BLaER1 treated with 17β-estradiol and CSF1 and Interleukin-3, amounts not matched to agents 10 nM and 100 nM (cell line): Measurements from ENCODE around the gene ALDH1A1.

ENCODE experiments used
- H3K27ac ChIP-seq, 11 experiments: shearing (Covaris generic); formaldehyde crosslinking; 2 replicates each; pipeline ENCODE4 v1.8.1; 2022
- H3K27me3 ChIP-seq, 11 experiments: shearing (Covaris generic); formaldehyde crosslinking; 2 replicates each; pipeline ENCODE4 v1.8.1; 2022
- H3K36me3 ChIP-seq, 11 experiments: shearing (Covaris generic); formaldehyde crosslinking; 2 replicates each; pipeline ENCODE4 v1.8.1; 2022
- H3K4me1 ChIP-seq, 10 experiments: shearing (Covaris generic); formaldehyde crosslinking; 2 replicates each; pipeline ENCODE4 v1.8.1; 2022
- H3K4me2 ChIP-seq, 11 experiments: shearing (Covaris generic); formaldehyde crosslinking; 2 replicates each; pipeline ENCODE4 v1.8.1; 2022
- H3K4me3 ChIP-seq, 10 experiments: shearing (Covaris generic); formaldehyde crosslinking; 2 replicates each; pipeline ENCODE4 v1.8.1; 2022
- H3K9ac ChIP-seq, 11 experiments: shearing (Covaris generic); formaldehyde crosslinking; 2 replicates each; pipeline ENCODE4 v1.8.1; 2022
- H3K9me3 ChIP-seq, 11 experiments: shearing (Covaris generic); formaldehyde crosslinking; replicated peaks in 1 of 11; 2 replicates each; pipeline ENCODE4 v1.8.1; 2022
- H4K20me1 ChIP-seq, 11 experiments: shearing (Covaris generic); formaldehyde crosslinking; 2 replicates each; pipeline ENCODE4 v1.8.1; 2022
- Cebpa-rat ChIP-seq, 11 experiments: shearing (Covaris generic); IDR thresholded peaks; 2 replicates each; pipeline ENCODE4 v1.8.1; 2022

The ALDH1A1 gene

GRCh38 chr9:72894342-72894741 lies 58.5 kb downstream of the ALDH1A1 start:
- H3K36me3 ChIP-seq: no peaks in the 10 kb centered on the region
- H3K27ac ChIP-seq: no peak overlapping the region
- H3K9ac ChIP-seq: no peak overlapping the region
- no peaks in the 10 kb centered on the region for H3K4me1 ChIP-seq
- H3K4me2 ChIP-seq: no peak overlapping the region
- no peak for TF ChIP-seq Cebpa-rat (IDR thresholded peaks at IDR 0.05)
- H3K9me3 ChIP-seq: no peaks in the 10 kb centered on the region
- H3K27me3 ChIP-seq: no peaks in the 10 kb centered on the region
- no peaks in the 10 kb centered on the region for H4K20me1 ChIP-seq
- H3K4me3 ChIP-seq: no peak overlapping the region

DNA sequence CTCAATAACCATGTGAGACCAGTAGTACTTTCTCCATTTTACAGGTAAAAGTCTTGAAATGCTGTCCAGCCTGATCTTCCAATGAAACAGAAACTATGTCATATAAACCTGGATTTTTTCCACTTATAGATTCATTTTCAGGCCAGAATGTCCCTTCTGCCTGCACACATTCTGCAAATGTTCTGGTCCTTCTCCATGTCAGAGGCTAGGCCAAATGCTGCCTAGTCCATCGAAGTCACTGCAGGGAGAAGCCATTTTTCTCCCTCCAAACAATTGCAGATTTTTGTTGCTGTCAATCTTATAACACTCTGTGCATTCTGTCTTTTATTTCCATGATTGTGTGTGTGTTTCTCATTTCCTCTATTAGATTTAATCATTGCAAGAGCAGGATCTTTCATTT lies 59.4 kb downstream of the ALDH1A1 start:
- no peak overlapping the region for H3K4me2 ChIP-seq
- H3K36me3 ChIP-seq: no peaks in the 10 kb centered on the region
- no peaks in the 10 kb centered on the region for H4K20me1 ChIP-seq
- no peaks in the 10 kb centered on the region for H3K4me1 ChIP-seq
- no peaks in the 10 kb centered on the region for H3K27me3 ChIP-seq
- no peaks in the 10 kb centered on the region for H3K9me3 ChIP-seq
- no peak overlapping the region for H3K9ac ChIP-seq
- H3K4me3 ChIP-seq: no peak overlapping the region
- H3K27ac ChIP-seq: no peak overlapping the region
- TF ChIP-seq Cebpa-rat (IDR thresholded peaks at IDR 0.05): no peak

GRCh38 chr9:72891043-72891442 lies 61.8 kb downstream of the ALDH1A1 start:
- Histone ChIP-seq H3K27ac (no peak overlapping the region), H3K27me3 (no peaks in the 10 kb centered on the region), H3K9ac (no peak overlapping the region), H3K4me1 (no peaks in the 10 kb centered on the region), H3K4me3 (no peak overlapping the region), H3K9me3 (peaks cover 0 to 20% (median 9%) of the 10 kb centered on the region in 11 experiments; a peak in 9 of 22 replicates), H3K36me3 (no peaks in the 10 kb centered on the region), H3K4me2 (no peak overlapping the region), H4K20me1 (no peaks in the 10 kb centered on the region)
- TF ChIP-seq Cebpa-rat (IDR thresholded peaks at IDR 0.05): no peak

- TF ChIP-seq Cebpa-rat (IDR thresholded peaks at IDR 0.05): no peak
- Histone ChIP-seq H3K9ac (no peak overlapping the region), H3K9me3 (peaks cover 0 to 20% (median 9%) of the 10 kb centered on the region in 11 experiments; a peak in 9 of 22 replicates), H3K4me3 (no peak overlapping the region), H4K20me1 (no peaks in the 10 kb centered on the region), H3K4me1 (no peaks in the 10 kb centered on the region), H3K27ac (no peak overlapping the region), H3K36me3 (no peaks in the 10 kb centered on the region), H3K27me3 (no peaks in the 10 kb centered on the region), H3K4me2 (no peak overlapping the region)
Observed at GRCh38 chr9:72888943-72889342, 63.9 kb downstream of the ALDH1A1 start.

DNA sequence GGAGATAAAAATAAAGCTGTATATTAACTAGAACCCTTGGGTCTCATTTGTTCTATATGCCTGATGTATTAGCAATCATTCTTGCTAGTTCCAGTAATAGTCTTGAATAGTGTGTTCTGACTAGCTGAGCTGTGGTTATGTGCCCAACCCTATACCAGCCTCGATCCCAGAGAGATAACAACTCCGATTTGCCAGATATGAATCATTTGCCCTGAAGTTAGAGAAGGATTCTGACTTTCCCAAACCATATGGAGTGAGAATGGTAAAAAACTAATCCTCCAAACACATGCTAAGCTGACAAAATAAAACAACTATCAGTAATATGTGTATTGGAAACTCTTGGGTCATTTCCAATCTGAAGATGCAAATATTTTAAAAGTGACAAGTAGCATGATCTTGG lies 64.8 kb downstream of the ALDH1A1 start:
- Histone ChIP-seq H3K4me3 (no peak overlapping the region), H3K36me3 (no peaks in the 10 kb centered on the region), H3K9ac (no peak overlapping the region), H3K9me3 (peaks cover 0 to 20% (median 9%) of the 10 kb centered on the region in 11 experiments; a peak in 9 of 22 replicates), H3K27me3 (no peaks in the 10 kb centered on the region), H3K4me1 (no peaks in the 10 kb centered on the region), H4K20me1 (no peaks in the 10 kb centered on the region), H3K27ac (no peak overlapping the region), H3K4me2 (no peak overlapping the region)
- TF ChIP-seq Cebpa-rat (IDR thresholded peaks at IDR 0.05): no peak

DNA sequence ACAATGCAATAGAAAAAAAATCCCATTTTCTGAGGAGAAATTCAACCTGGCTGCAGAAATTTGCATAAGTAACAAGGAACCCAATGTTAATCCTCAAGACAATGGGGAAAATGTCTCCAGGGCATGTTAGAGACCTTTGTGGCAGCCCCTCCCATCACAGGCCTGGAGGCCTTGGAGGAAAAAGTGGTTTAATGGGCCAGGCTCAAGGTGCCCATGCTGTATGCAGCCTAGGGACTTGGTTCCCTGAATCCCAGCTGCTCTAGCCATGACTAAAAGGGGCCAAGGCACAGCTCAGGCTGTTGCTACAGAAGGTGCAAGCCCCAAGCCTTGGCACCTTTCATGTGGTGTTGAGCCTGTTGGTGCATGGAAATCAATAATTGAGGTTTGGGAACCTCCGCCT lies 66.5 kb downstream of the ALDH1A1 start:
- no peak overlapping the region for H3K9ac ChIP-seq
- peaks cover 0 to 20% (median 9%) of the 10 kb centered on the region in 11 experiments; a peak in 9 of 22 replicates for H3K9me3 ChIP-seq
- no peak for TF ChIP-seq Cebpa-rat (IDR thresholded peaks at IDR 0.05)
- H3K27me3 ChIP-seq: no peaks in the 10 kb centered on the region
- no peaks in the 10 kb centered on the region for H3K36me3 ChIP-seq
- no peak overlapping the region for H3K4me2 ChIP-seq
- H4K20me1 ChIP-seq: no peaks in the 10 kb centered on the region
- H3K4me3 ChIP-seq: no peak overlapping the region
- no peak overlapping the region for H3K27ac ChIP-seq
- H3K4me1 ChIP-seq: no peaks in the 10 kb centered on the region

- Histone ChIP-seq H3K4me2 (no peak overlapping the region), H3K9me3 (peaks cover 0 to 20% (median 9%) of the 10 kb centered on the region in 11 experiments; a peak in 9 of 22 replicates), H4K20me1 (no peaks in the 10 kb centered on the region), H3K4me1 (no peaks in the 10 kb centered on the region), H3K36me3 (no peaks in the 10 kb centered on the region), H3K9ac (no peak overlapping the region), H3K27me3 (no peaks in the 10 kb centered on the region), H3K4me3 (no peak overlapping the region), H3K27ac (no peak overlapping the region)
- no peak for TF ChIP-seq Cebpa-rat (IDR thresholded peaks at IDR 0.05)
Observed at GRCh38 chr9:72884508-72884907, 68.3 kb downstream of the ALDH1A1 start.

DNA sequence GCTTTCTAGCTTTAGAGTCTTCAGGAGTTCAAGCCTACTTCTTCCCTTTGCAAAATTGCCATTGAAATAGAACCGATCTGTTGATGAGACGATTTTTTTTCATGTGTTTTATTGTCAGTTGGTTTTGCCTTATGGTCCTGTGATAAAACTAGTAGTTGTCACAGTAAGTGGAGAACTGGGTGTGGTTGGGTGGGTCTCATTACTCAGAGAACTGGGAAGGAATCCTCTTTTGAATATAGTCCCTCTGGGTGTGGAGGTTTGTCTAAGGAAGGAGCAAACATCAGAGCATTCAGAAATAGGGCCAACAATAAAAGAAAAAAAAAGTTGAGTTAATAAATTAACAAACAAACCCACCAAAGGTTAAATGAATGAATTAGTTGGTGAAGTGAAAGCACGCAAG lies 69.0 kb downstream of the ALDH1A1 start:
- H3K4me3 ChIP-seq: no peak overlapping the region
- no peaks in the 10 kb centered on the region for H4K20me1 ChIP-seq
- H3K27me3 ChIP-seq: no peaks in the 10 kb centered on the region
- TF ChIP-seq Cebpa-rat (IDR thresholded peaks at IDR 0.05): no peak
- H3K27ac ChIP-seq: no peak overlapping the region
- H3K9ac ChIP-seq: no peak overlapping the region
- H3K4me2 ChIP-seq: no peak overlapping the region
- H3K9me3 ChIP-seq: peaks cover 0 to 20% (median 9%) of the 10 kb centered on the region in 11 experiments; a peak in 9 of 22 replicates
- H3K36me3 ChIP-seq: no peaks in the 10 kb centered on the region
- H3K4me1 ChIP-seq: no peaks in the 10 kb centered on the region

DNA sequence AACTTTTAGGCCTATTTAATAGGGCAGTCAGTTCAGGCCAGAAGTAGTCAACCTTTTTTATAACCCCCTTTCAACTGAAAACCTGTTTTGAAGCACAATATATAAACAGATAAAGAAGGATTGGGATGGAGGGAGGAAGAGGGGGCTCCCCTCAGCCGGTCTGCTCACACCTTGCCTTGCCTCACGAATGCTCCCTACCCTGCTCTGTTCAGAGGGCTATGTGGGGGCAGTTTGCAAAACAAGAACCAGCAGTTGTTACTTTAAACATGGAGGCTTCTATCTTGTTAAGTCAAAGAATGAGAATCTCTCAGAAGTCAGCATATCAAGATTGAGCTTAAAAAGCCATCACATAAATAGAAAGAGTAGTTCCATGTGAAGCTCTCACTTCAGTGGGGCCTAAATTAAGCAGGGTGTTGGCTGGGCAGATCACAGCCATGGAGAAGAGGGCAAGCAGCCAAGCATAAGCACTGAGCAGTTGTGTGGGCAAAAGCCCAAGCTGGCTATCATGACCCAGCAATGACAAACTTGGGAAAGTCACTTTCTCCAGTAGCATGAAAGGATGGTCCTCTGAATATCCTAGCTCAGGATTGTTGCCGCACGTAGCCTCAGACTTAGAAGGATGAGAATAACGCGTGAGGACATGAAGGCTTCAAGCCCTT lies 70.6 kb downstream of the ALDH1A1 start:
- no peak for TF ChIP-seq Cebpa-rat (IDR thresholded peaks at IDR 0.05)
- Histone ChIP-seq H3K27me3 (no peaks in the 10 kb centered on the region), H3K4me2 (no peak overlapping the region), H3K4me1 (no peaks in the 10 kb centered on the region), H3K9me3 (peaks cover 0 to 10% (median 9%) of the 10 kb centered on the region in 11 experiments; a peak in 9 of 22 replicates), H3K27ac (no peak overlapping the region), H3K36me3 (no peaks in the 10 kb centered on the region), H4K20me1 (no peaks in the 10 kb centered on the region), H3K9ac (no peak overlapping the region), H3K4me3 (no peak overlapping the region)

- H4K20me1 ChIP-seq: no peaks in the 10 kb centered on the region
Observed at GRCh38 chr9:72880821-72881220, 72.0 kb downstream of the ALDH1A1 start.

More at GRCh38 chr9:72880821-72881220, 72.0 kb downstream of the ALDH1A1 start:
- Histone ChIP-seq H3K27ac (no peak overlapping the region), H3K4me1 (no peaks in the 10 kb centered on the region), H3K9ac (no peak overlapping the region), H3K4me3 (no peak overlapping the region), H3K36me3 (no peaks in the 10 kb centered on the region), H3K27me3 (no peaks in the 10 kb centered on the region), H3K9me3 (no peaks in the 10 kb centered on the region), H3K4me2 (no peak overlapping the region)
- no peak for TF ChIP-seq Cebpa-rat (IDR thresholded peaks at IDR 0.05)
